Measurements from ENCODE around the gene LILRB5.
"Not testable (repeated sequence)": the region's sequence is repeated elsewhere in the genome, so short reads cannot be mapped to it uniquely, and the experiment has no call there.

LILRB5 gene

GRCh38 chr19:54257116-54257480, at the start of gene LILRB5:
Gene LILRB5, minus strand, starts transcription at chr19:54257273. Its CDS starts 80 bp downstream, at chr19:54257193.
- no peak for DNase-seq

GRCh38 chr19:54305141-54305540, 48.1 kb upstream of the LILRB5 start:
- no peak for DNase-seq

GRCh38 chr19:54302257-54302656, 45.2 kb upstream of the LILRB5 start:
- DNase-seq: no peak

GRCh38 chr19:54299515-54299914, 42.4 kb upstream of the LILRB5 start:
- no peak for DNase-seq

GRCh38 chr19:54299126-54299498, 42.0 kb upstream of the LILRB5 start:
- no peak for DNase-seq

- DNase-seq: no peak
Observed at GRCh38 chr19:54298357-54299125, 41.5 kb upstream of the LILRB5 start.

GRCh38 chr19:54297759-54298305, 40.8 kb upstream of the LILRB5 start:
- DNase-seq: peak; percentile 6

GRCh38 chr19:54294539-54294938, 37.5 kb upstream of the LILRB5 start:
- no peak for DNase-seq

- DNase-seq: not testable (repeated sequence)
Observed at GRCh38 chr19:54289160-54289559, 32.1 kb upstream of the LILRB5 start.

- DNase-seq: no peak
Observed at GRCh38 chr19:54287456-54287855, 30.4 kb upstream of the LILRB5 start.

GRCh38 chr19:54286283-54286682, 29.2 kb upstream of the LILRB5 start:
- not testable (repeated sequence) for DNase-seq

- DNase-seq: not testable (repeated sequence)
Observed at GRCh38 chr19:54285427-54286056, 28.5 kb upstream of the LILRB5 start.

- no peak for DNase-seq
Observed at GRCh38 chr19:54282686-54283470, 25.8 kb upstream of the LILRB5 start.

GRCh38 chr19:54281729-54282075, 24.6 kb upstream of the LILRB5 start:
- not testable (repeated sequence) for DNase-seq

GRCh38 chr19:54281007-54281728, 24.1 kb upstream of the LILRB5 start, which contains the start of gene LILRB2:
Gene LILRB2, minus strand, starts transcription at chr19:54281110. Its CDS starts 614 bp downstream, at chr19:54280496.
- DNase-seq: no peak

- DNase-seq: not testable (repeated sequence)
Observed at GRCh38 chr19:54280441-54280840, 23.4 kb upstream of the LILRB5 start.

- not testable (repeated sequence) for DNase-seq
Observed at GRCh38 chr19:54280025-54280424, 23.0 kb upstream of the LILRB5 start.

GRCh38 chr19:54279406-54279962, 22.4 kb upstream of the LILRB5 start:
- DNase-seq: no peak

- DNase-seq: not testable (repeated sequence)
Observed at GRCh38 chr19:54278571-54279195, 21.6 kb upstream of the LILRB5 start.

GRCh38 chr19:54278056-54278455, 21.0 kb upstream of the LILRB5 start:
- DNase-seq: not testable (repeated sequence)

- DNase-seq: not testable (repeated sequence)
Observed at GRCh38 chr19:54277111-54277615, 20.1 kb upstream of the LILRB5 start.

GRCh38 chr19:54275951-54276350, 18.9 kb upstream of the LILRB5 start:
- no peak for DNase-seq
